ENCODE data around the gene MAGI1. TPM values are rescaled to one million over a fixed set of nuclear protein-coding genes. Genes with fewer than 3 reads are reported as not detected.

MAGI1 gene
- total and polyA plus RNA-seq, 2 donors (not counting 1 experiment from before 2014, with no cell fraction given) = 0.10 to 0.22 TPM

DNA sequence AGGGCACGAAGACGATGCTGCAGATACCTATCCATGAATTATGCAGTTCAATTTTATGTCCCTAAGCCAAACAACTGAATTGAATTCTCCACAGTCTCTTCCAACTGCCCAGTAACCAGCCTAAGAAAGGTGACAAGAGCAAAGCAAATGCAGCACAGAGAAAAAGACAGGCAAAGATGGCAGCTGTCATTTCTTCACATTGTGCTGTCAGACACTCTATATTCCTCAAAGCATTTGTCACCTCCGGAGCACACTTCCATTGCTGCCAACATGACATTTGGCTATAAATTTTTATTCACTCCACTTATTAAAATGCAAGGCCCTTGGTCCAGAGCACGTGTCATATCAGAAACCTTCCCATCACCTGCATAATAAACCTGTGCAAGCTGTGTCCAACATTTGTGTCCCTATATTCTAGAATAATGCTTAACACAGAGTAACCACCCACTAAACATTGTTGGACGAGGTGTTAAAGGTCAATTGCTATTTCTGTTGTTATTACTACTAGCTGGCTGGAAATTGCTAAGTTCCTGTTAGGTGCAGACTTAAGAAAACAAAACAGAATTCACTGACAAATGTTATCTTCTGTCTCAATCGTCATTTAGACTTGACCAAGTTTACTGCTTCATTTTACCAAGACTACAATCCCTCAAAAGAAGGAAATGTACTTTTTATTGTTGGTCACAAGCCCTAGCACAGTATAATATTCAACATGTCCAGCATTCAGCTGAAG, 89.7 kb downstream of the MAGI1 start:
- Histone ChIP-seq H3K9me3 (ENCODE audit: control extremely low read depth in 1 of 3, control insufficient read depth in 2 of 3, insufficient read depth in 1 of 3, low read length in 2 of 3) (no peaks in the 10 kb centered on the region), H3K27ac (ENCODE audit: low read length in 2 of 2) (no peak overlapping the region), H3K27me3 (replicated peaks in 1 of 4; ENCODE audit: control extremely low read depth in 1 of 4, control insufficient read depth in 3 of 4, insufficient read depth in 4 of 4, low read length in 3 of 4) (no peaks in the 10 kb centered on the region), H3K4me2 (replicated peaks; ENCODE audit: low read depth, low read length, poor library complexity, severe bottlenecking) (no peak overlapping the region), H3K4me1 (ENCODE audit: control insufficient read depth in 2 of 2, insufficient read depth in 2 of 2, low read length in 2 of 2) (no peaks in the 10 kb centered on the region), H3K4me3 (ENCODE audit: control extremely low read depth in 1 of 5, extremely low read depth in 1 of 5, insufficient read depth in 1 of 5, low read depth in 2 of 5, low read length in 4 of 5) (no peak overlapping the region), H3K36me3 (replicated peaks in 1 of 2; ENCODE audit: control extremely low read depth in 1 of 2, control insufficient read depth in 1 of 2, extremely low read depth in 1 of 2, insufficient read depth in 2 of 2, low read length in 1 of 2) (no peaks in the 10 kb centered on the region), H3K9ac (ENCODE audit: low read length) (no peak overlapping the region), H3K79me2 (ENCODE audit: control insufficient read depth, insufficient read depth, low read length) (no peaks in the 10 kb centered on the region), H4K20me1 (ENCODE audit: control insufficient read depth, insufficient read depth, low read length, poor library complexity, severe bottlenecking) (no peaks in the 10 kb centered on the region), H2AFZ (ENCODE audit: insufficient read depth, low read depth, low read length, poor library complexity, severe bottlenecking) (no peak overlapping the region)
- ChIA-PET POLR2A (no interaction called here), CTCF (no interaction called here)
- DNase-seq (no peak), ATAC-seq (ENCODE audit: low read depth) (no peak)
- TF ChIP-seq, protein P1, sequence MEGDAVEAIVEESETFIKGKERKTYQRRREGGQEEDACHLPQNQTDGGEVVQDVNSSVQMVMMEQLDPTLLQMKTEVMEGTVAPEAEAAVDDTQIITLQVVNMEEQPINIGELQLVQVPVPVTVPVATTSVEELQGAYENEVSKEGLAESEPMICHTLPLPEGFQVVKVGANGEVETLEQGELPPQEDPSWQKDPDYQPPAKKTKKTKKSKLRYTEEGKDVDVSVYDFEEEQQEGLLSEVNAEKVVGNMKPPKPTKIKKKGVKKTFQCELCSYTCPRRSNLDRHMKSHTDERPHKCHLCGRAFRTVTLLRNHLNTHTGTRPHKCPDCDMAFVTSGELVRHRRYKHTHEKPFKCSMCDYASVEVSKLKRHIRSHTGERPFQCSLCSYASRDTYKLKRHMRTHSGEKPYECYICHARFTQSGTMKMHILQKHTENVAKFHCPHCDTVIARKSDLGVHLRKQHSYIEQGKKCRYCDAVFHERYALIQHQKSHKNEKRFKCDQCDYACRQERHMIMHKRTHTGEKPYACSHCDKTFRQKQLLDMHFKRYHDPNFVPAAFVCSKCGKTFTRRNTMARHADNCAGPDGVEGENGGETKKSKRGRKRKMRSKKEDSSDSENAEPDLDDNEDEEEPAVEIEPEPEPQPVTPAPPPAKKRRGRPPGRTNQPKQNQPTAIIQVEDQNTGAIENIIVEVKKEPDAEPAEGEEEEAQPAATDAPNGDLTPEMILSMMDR (IDR thresholded peaks at IDR 0.05) = no peak
- no peak for TF ChIP-seq EZH2 (IDR thresholded peaks at IDR 0.05; ENCODE audit: borderline replicate concordance, insufficient read depth, low read depth, low read length, poor library complexity, severe bottlenecking)
- no peaks in the 10 kb centered on the region for H3K27me3 Mint-ChIP-seq
- H3K9me3 Mint-ChIP-seq (ENCODE audit: insufficient read depth) = no peaks in the 10 kb centered on the region
- intact Hi-C loops (cut with micrococcal nuclease) = no loop called here
- no peak overlapping the region for H3K27ac Mint-ChIP-seq
- no peaks in the 10 kb centered on the region for H3K4me1 Mint-ChIP-seq
- 85% methylated on average over 3 of the region's 6 CpGs for WGBS (ENCODE audit: insufficient coverage)
- H3K4me3 Mint-ChIP-seq = no peak overlapping the region

DNA sequence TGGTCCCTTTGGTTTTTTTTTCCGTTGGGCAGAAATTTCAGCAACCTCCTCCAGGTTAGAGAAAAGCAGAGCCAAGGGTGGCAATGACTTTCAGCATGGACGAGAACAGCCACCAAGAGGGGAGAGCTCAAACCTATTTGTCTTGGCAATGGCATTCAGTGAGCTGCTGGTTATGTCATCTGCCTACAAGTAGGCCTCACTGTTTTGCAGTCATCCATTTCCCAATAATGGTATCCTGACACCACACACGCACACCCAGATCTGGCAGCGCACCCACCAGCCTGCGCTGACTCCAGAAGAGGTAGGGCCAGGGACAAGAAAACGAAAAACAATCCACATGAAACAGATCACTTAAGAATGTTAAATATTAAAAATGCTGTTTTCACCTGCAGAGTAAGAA, 92.3 kb downstream of the MAGI1 start:
- ChIA-PET POLR2A (no interaction called here), CTCF (no interaction called here)
- ATAC-seq (ENCODE audit: low read depth) (no peak), DNase-seq (no peak)
- Histone ChIP-seq H3K36me3 (replicated peaks in 1 of 2; ENCODE audit: control extremely low read depth in 1 of 2, control insufficient read depth in 1 of 2, extremely low read depth in 1 of 2, insufficient read depth in 2 of 2, low read length in 1 of 2) (no peaks in the 10 kb centered on the region), H4K20me1 (ENCODE audit: control insufficient read depth, insufficient read depth, low read length, poor library complexity, severe bottlenecking) (no peaks in the 10 kb centered on the region), H3K27ac (ENCODE audit: low read length in 2 of 2) (no peak overlapping the region), H3K9ac (ENCODE audit: low read length) (no peak overlapping the region), H2AFZ (ENCODE audit: insufficient read depth, low read depth, low read length, poor library complexity, severe bottlenecking) (no peak overlapping the region), H3K4me2 (replicated peaks; ENCODE audit: low read depth, low read length, poor library complexity, severe bottlenecking) (no peak overlapping the region), H3K27me3 (replicated peaks in 1 of 4; ENCODE audit: control extremely low read depth in 1 of 4, control insufficient read depth in 3 of 4, insufficient read depth in 4 of 4, low read length in 3 of 4) (no peaks in the 10 kb centered on the region), H3K79me2 (ENCODE audit: control insufficient read depth, insufficient read depth, low read length) (no peaks in the 10 kb centered on the region), H3K4me1 (ENCODE audit: control insufficient read depth in 2 of 2, insufficient read depth in 2 of 2, low read length in 2 of 2) (no peaks in the 10 kb centered on the region), H3K4me3 (ENCODE audit: control extremely low read depth in 1 of 5, extremely low read depth in 1 of 5, insufficient read depth in 1 of 5, low read depth in 2 of 5, low read length in 4 of 5) (no peak overlapping the region), H3K9me3 (ENCODE audit: control extremely low read depth in 1 of 3, control insufficient read depth in 2 of 3, insufficient read depth in 1 of 3, low read length in 2 of 3) (no peaks in the 10 kb centered on the region)
- Mint-ChIP-seq H3K4me3 (no peak overlapping the region), H3K4me1 (no peaks in the 10 kb centered on the region), H3K27me3 (no peaks in the 10 kb centered on the region), H3K9me3 (ENCODE audit: insufficient read depth) (no peaks in the 10 kb centered on the region), H3K27ac (no peak overlapping the region)
- intact Hi-C loops (cut with micrococcal nuclease) = no loop called here
- 81% methylated on average over 2 of the region's 6 CpGs for WGBS (ENCODE audit: insufficient coverage)
- TF ChIP-seq, protein P1 (IDR thresholded peaks at IDR 0.05) = no peak
